ENCODE measurements around the gene MRPS25.

MRPS25 gene

DNA sequence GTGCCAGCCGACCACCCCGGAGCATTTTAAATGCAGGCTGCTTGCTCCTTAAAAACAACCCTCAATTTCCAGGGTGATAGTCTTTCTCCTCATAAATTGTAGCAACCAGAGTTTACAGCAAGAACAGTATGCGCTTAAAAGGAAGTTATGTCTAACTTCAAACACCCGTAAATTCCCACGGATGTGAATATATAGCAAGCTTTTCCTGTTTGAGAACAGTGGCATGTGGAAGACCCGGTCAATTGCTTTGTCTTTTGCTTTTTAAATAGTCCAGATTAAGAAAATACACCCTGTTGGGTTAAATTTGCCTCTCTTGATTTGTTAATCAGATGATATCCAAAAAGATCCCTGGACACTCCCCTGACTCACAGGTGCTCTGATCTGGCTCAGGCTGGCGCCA, 20.8 kb downstream of the MRPS25 start:
- TF ChIP-seq SUZ12 (IDR thresholded peaks at IDR 0.05) (no peak), L3MBTL2 (conservative IDR thresholded peaks at IDR 0.05) (no peak), NFRKB (IDR thresholded peaks at IDR 0.05) (no peak), HDGF (IDR thresholded peaks at IDR 0.05; ENCODE audit: borderline replicate concordance) (no peak), FOXK2 (IDR thresholded peaks at IDR 0.05) (no peak), FOXA1 (IDR thresholded peaks at IDR 0.05) (no peak), ELF4 (IDR thresholded peaks at IDR 0.05) (no peak), LEF1 (IDR thresholded peaks at IDR 0.05; ENCODE audit: borderline replicate concordance) (no peak), CTBP1 (IDR thresholded peaks at IDR 0.05; ENCODE audit: borderline replicate concordance) (no peak), ARNT (IDR thresholded peaks at IDR 0.05) (no peak), SP1 (IDR thresholded peaks at IDR 0.05) (no peak), BHLHE40 (IDR thresholded peaks at IDR 0.05; ENCODE audit: borderline replicate concordance) (no peak)
- TF ChIP-seq, protein P1, sequence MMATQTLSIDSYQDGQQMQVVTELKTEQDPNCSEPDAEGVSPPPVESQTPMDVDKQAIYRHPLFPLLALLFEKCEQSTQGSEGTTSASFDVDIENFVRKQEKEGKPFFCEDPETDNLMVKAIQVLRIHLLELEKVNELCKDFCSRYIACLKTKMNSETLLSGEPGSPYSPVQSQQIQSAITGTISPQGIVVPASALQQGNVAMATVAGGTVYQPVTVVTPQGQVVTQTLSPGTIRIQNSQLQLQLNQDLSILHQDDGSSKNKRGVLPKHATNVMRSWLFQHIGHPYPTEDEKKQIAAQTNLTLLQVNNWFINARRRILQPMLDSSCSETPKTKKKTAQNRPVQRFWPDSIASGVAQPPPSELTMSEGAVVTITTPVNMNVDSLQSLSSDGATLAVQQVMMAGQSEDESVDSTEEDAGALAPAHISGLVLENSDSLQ (IDR thresholded peaks at IDR 0.05): no peak
- ChIA-PET POLR2A (interaction anchor here (0.9 kb wide), 1 partner anchor 21 kb away, joined by 3 read pairs; the partner anchor contains the start of gene MRPS25), CTCF (no interaction called here)
- no peak for DNase-seq (ENCODE audit: extremely low spot score)

DNA sequence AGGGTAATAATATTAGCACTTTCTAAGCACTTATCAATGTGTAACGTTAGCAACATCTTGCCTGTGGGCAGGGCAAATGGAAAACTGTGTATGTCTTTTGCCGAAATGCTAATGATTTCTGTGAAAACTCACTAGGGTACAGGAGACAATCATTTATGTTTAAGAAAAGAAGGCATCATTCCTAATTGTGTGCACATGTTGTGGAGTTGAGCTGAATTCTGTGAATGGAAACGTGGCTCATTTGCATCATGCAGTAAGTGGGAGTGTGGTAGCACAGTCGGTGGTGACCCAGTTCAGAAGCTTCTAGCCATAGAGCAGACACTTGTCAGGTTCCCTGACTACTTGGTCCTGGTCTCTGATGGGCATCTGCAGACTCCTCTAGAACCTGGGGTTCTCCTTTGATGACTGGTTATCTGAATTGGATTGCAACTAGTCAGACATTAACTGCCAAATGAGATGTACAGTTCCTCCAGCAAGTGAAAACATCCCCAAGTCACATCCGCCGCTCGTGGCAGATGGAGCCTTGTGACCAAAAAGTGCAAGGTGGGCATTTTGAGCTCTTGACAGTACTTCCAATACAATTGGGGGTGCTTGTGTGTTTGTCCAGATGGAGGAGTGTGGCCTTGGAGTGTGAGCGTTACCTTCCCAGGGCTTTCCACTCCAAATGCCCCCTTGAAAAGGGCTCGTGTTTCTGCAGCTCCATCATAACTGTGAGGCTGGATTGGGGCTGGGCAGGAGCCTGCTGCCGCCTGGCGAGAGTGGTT, 21.5 kb downstream of the MRPS25 start:
- POLR2A ChIA-PET: interaction anchor here (0.8 kb wide), 1 partner anchor 21 kb away, joined by 3 read pairs; the partner anchor contains the start of gene MRPS25
- DNase-seq (ENCODE audit: extremely low spot score): no peak
- TF ChIP-seq CTBP1 (IDR thresholded peaks at IDR 0.05; ENCODE audit: borderline replicate concordance) (no peak), HDGF (IDR thresholded peaks at IDR 0.05; ENCODE audit: borderline replicate concordance) (no peak), ZNF384 (IDR thresholded peaks at IDR 0.05) (no peak), SUZ12 (IDR thresholded peaks at IDR 0.05) (no peak), FOXK2 (IDR thresholded peaks at IDR 0.05) (no peak), ARNT (IDR thresholded peaks at IDR 0.05) (no peak), TARDBP (IDR thresholded peaks at IDR 0.05) (no peak), ELF4 (IDR thresholded peaks at IDR 0.05) (no peak), FOXA1 (IDR thresholded peaks at IDR 0.05) (no peak), FOXM1 (IDR thresholded peaks at IDR 0.05; ENCODE audit: borderline replicate concordance) (no peak), BHLHE40 (IDR thresholded peaks at IDR 0.05; ENCODE audit: borderline replicate concordance) (no peak), LEF1 (IDR thresholded peaks at IDR 0.05; ENCODE audit: borderline replicate concordance) (no peak), SP1 (IDR thresholded peaks at IDR 0.05) (no peak), NFRKB (IDR thresholded peaks at IDR 0.05) (no peak)
- TF ChIP-seq, protein P1 (IDR thresholded peaks at IDR 0.05): no peak
- CTCF ChIA-PET: no interaction called here

DNA sequence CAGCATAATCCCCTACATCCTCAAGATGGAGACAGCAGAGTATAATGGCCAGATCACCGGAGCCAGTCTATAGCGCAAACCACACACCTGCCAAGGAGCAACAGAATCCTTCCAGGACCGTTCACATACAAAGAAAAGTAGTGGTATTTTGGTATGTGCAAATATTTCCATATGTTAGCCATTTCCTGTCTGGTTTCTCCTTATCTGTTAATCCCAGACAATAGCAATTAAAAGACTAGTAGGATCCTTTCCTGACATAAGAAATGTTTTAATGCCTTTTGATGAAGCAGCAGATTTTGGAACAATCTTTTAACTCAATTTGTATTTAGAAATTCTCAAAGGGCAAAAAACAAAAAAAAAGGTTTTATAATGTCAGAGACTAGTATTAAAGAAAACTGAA, 22.2 kb downstream of the MRPS25 start:
- TF ChIP-seq, protein P1 (IDR thresholded peaks at IDR 0.05): no peak
- TF ChIP-seq ZNF384 (IDR thresholded peaks at IDR 0.05): no peak
- TF ChIP-seq CTBP1 (IDR thresholded peaks at IDR 0.05; ENCODE audit: borderline replicate concordance): no peak
- TF ChIP-seq LEF1 (IDR thresholded peaks at IDR 0.05; ENCODE audit: borderline replicate concordance): no peak
- TF ChIP-seq SUZ12 (IDR thresholded peaks at IDR 0.05): no peak
- no peak for TF ChIP-seq ARNT (IDR thresholded peaks at IDR 0.05)
- TF ChIP-seq FOXA1 (IDR thresholded peaks at IDR 0.05): no peak
- no peak for TF ChIP-seq L3MBTL2 (conservative IDR thresholded peaks at IDR 0.05)
- no peak for TF ChIP-seq FOXM1 (IDR thresholded peaks at IDR 0.05; ENCODE audit: borderline replicate concordance)
- CTCF ChIA-PET: no interaction called here
- DNase-seq (ENCODE audit: extremely low spot score): no peak
- POLR2A ChIA-PET: no interaction called here

DNA sequence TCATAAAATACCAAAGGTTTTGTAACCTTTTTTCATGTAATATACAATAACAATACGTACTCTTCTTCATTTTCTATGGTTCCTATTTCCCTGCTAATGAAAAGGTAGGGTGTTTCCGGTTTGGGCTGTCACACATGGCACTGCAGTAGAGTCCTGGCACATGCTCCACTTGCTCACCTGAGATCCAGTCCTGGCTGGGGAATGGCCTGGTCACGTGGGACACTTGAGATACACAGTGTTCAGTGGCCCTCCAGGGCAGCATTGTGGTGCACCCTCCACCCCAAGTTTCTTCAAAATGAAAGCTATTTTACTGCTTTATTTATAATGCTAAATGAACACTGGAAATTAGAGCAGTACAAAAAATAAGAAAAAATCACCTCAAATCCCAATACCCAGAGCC, 23.2 kb downstream of the MRPS25 start:
- CTCF ChIA-PET: no interaction called here

DNA sequence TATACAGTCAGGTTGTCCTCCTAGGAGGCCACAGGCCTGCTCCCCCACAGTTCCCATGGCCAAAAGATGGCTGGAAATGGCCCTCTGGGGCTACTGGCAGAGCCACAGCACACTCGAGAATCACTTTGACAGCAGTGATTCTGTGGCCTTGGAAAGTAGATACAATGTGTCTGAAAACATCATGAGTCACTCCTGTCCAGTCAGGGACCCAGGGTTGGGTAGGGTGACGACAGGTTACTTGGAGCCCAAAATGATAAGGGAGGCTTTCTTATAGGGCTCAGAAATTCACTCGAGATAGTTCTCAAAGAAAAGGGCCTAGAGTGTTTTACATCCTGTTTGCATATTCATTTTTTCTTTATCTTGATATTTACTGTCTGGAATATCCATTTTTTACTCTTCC, 24.3 kb downstream of the MRPS25 start:
- TF ChIP-seq ELF4 (IDR thresholded peaks at IDR 0.05) (no peak), HDGF (IDR thresholded peaks at IDR 0.05; ENCODE audit: borderline replicate concordance) (no peak), L3MBTL2 (conservative IDR thresholded peaks at IDR 0.05) (no peak), LEF1 (IDR thresholded peaks at IDR 0.05; ENCODE audit: borderline replicate concordance) (no peak), ZNF384 (IDR thresholded peaks at IDR 0.05) (no peak), ARNT (IDR thresholded peaks at IDR 0.05) (no peak), FOXA1 (IDR thresholded peaks at IDR 0.05) (no peak), SUZ12 (IDR thresholded peaks at IDR 0.05) (no peak), BHLHE40 (IDR thresholded peaks at IDR 0.05; ENCODE audit: borderline replicate concordance) (no peak), FOXK2 (IDR thresholded peaks at IDR 0.05) (no peak), NFRKB (IDR thresholded peaks at IDR 0.05) (no peak), TARDBP (IDR thresholded peaks at IDR 0.05) (no peak), SP1 (IDR thresholded peaks at IDR 0.05) (no peak), FOXM1 (IDR thresholded peaks at IDR 0.05; ENCODE audit: borderline replicate concordance) (no peak)
- TF ChIP-seq, protein P1 (IDR thresholded peaks at IDR 0.05): no peak
- ChIA-PET POLR2A (no interaction called here), CTCF (no interaction called here)
- DNase-seq (ENCODE audit: extremely low spot score): no peak

More for the DNA sequence above, 23.2 kb downstream of the MRPS25 start:
- POLR2A ChIA-PET: no interaction called here
- TF ChIP-seq SUZ12 (IDR thresholded peaks at IDR 0.05): no peak
- TF ChIP-seq L3MBTL2 (conservative IDR thresholded peaks at IDR 0.05): no peak
- no peak for TF ChIP-seq FOXK2 (IDR thresholded peaks at IDR 0.05)
- TF ChIP-seq FOXA1 (IDR thresholded peaks at IDR 0.05): no peak
- TF ChIP-seq NFRKB (IDR thresholded peaks at IDR 0.05): no peak
- TF ChIP-seq HDGF (IDR thresholded peaks at IDR 0.05; ENCODE audit: borderline replicate concordance): no peak
- TF ChIP-seq FOXM1 (IDR thresholded peaks at IDR 0.05; ENCODE audit: borderline replicate concordance): no peak
- DNase-seq (ENCODE audit: extremely low spot score): no peak
